GM19099 (cell line): ENCODE data around the gene TTLL10.
A peak's percentile ranks its signal among the peaks of the same experiment; 100 is the strongest.

Experiments used
- POLR2A ChIP-seq: IDR thresholded peaks from 3 replicates; pipeline ENCODE4 v1.6.1; 2011; ENCODE audit warnings: low read depth; ENCODE audit not compliant: insufficient read length; ENCODE audit errors: extremely low read depth

The TTLL10 gene

GRCh38 chr1:1204998-1205768, 31.5 kb downstream of the TTLL10 start:
- TF ChIP-seq POLR2A = no peak

GRCh38 chr1:1205769-1206375, 32.2 kb downstream of the TTLL10 start:
- TF ChIP-seq POLR2A = no peak

GRCh38 chr1:1206376-1206965, 32.8 kb downstream of the TTLL10 start, which contains the start of gene TNFRSF18:
TSS of gene TNFRSF18 (minus strand) at chr1:1206592. CDS start at chr1:1206571, 21 bp downstream.
- TF ChIP-seq POLR2A = no peak

- TF ChIP-seq POLR2A = no peak
Observed at GRCh38 chr1:1206966-1207531, 33.4 kb downstream of the TTLL10 start.

GRCh38 chr1:1207571-1207892, 33.9 kb downstream of the TTLL10 start:
- no peak for TF ChIP-seq POLR2A

- no peak for TF ChIP-seq POLR2A
Observed at GRCh38 chr1:1208713-1209433, 35.2 kb downstream of the TTLL10 start.

- TF ChIP-seq POLR2A = no peak
Observed at GRCh38 chr1:1210726-1211540, 37.3 kb downstream of the TTLL10 start.

GRCh38 chr1:1211541-1212441, 38.1 kb downstream of the TTLL10 start:
- no peak for TF ChIP-seq POLR2A

- peak; percentile 41 for TF ChIP-seq POLR2A
Observed at GRCh38 chr1:1212780-1213344, 39.2 kb downstream of the TTLL10 start.

GRCh38 chr1:1213345-1214265, 39.9 kb downstream of the TTLL10 start, which contains the start of gene TNFRSF4:
TSS of gene TNFRSF4 (minus strand) at chr1:1214153. CDS start at chr1:1214127, 26 bp downstream.
- TF ChIP-seq POLR2A = no peak

- no peak for TF ChIP-seq POLR2A
Observed at GRCh38 chr1:1215080-1215676, 41.5 kb downstream of the TTLL10 start.
